Gastroesophageal sphincter (tissue), 3 donors: ENCODE data around the gene HOXC12.

Source experiments
- POLR2A ChIP-seq, 2 donors: fragments of 450-650 bp; IDR thresholded peaks; one replicate each; pipeline ENCODE4 v1.6.1; 2017; ENCODE audit warnings: antibody characterized with exemption in 2 of 2, mild to moderate bottlenecking in 2 of 2, moderate library complexity in 1 of 2
- POLR2AphosphoS5 ChIP-seq: sonication (generic); formaldehyde crosslinking; IDR thresholded peaks from one replicate; pipeline ENCODE4 v1.6.1; 2017; ENCODE audit warnings: antibody characterized with exemption
- TF ChIP-seq, protein P1 (sequence below), 4 experiments: fragments of 200-600 bp in 2 of 4; fragments of 450-650 bp in 2 of 4; sonication (generic) in 1 of 4; IDR thresholded peaks; one replicate each; pipeline ENCODE4 v1.5.1; 2017 to 2019; ENCODE audit warnings: antibody characterized with exemption in 4 of 4, mild to moderate bottlenecking in 2 of 4, moderate library complexity in 2 of 4

DNA sequence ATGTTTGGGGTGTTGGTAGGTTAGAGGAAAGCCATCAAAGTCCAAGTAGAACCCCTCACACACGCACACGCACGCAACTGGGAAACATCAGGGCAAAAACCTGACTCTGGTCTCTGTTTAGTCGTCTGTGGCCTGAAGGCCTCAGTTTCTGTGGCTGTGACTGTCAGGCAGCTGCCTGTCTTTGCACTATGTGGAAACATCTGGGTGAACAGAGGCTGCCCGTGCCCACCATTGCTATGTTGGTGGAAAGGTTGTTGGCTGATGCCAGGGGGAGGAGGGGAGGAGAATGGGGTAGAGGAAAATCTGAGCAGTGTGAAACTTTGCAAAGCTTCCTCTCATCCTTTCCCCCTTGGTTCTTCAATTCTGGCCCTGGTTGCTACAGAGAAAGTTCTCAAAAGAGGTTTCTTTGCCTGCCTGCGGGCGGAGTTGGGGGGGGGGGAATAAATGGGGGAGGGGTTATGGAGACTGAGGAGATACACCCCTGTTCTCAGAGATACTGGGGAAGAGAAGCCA, 37.7 kb downstream of the HOXC12 start:
- TF ChIP-seq, protein P1, sequence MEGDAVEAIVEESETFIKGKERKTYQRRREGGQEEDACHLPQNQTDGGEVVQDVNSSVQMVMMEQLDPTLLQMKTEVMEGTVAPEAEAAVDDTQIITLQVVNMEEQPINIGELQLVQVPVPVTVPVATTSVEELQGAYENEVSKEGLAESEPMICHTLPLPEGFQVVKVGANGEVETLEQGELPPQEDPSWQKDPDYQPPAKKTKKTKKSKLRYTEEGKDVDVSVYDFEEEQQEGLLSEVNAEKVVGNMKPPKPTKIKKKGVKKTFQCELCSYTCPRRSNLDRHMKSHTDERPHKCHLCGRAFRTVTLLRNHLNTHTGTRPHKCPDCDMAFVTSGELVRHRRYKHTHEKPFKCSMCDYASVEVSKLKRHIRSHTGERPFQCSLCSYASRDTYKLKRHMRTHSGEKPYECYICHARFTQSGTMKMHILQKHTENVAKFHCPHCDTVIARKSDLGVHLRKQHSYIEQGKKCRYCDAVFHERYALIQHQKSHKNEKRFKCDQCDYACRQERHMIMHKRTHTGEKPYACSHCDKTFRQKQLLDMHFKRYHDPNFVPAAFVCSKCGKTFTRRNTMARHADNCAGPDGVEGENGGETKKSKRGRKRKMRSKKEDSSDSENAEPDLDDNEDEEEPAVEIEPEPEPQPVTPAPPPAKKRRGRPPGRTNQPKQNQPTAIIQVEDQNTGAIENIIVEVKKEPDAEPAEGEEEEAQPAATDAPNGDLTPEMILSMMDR (IDR thresholded peaks at IDR 0.05): no peak
- TF ChIP-seq POLR2AphosphoS5 (no peak), POLR2A (IDR thresholded peaks at IDR 0.05) (no peak)
